ENCODE measurements around the gene AKAP13.
A peak's percentile ranks its signal among the peaks of the same experiment; 100 is the strongest.
"Not testable (repeated sequence)": the region's sequence is repeated elsewhere in the genome, so short reads cannot be mapped to it uniquely, and the experiment has no call there.

Gene AKAP13

DNA sequence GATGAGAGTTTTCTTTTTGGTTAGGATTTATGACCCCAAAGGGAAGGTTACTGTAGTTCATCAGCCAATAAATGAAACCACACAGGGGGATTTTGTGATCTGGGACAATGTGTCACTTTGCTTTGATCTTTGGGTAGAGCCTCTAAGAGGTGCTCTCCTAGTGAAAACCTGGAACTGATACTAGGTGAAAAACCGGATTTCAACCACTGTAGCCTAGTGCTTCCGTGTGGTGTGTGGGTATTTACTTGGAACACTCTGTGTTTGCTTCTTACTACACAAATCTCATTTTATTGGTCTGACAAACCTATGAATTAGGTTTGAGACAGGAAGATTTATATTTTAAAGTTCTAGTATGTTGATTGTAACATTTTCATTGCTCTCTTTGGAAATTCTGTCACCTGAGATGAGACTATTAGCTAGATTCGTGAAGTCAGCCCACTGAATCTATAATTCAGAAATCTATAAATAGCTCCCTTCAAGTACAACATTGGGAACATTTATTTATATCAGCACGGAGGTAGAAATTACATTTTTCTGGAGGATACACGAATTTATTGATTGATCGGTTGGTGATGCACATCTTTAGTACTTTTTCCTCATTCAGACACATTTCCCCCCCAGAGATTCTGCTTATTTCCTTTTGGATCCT is 119.8 kb downstream of the AKAP13 start:
- no peak for DNase-seq (ENCODE audit: low read depth)

DNA sequence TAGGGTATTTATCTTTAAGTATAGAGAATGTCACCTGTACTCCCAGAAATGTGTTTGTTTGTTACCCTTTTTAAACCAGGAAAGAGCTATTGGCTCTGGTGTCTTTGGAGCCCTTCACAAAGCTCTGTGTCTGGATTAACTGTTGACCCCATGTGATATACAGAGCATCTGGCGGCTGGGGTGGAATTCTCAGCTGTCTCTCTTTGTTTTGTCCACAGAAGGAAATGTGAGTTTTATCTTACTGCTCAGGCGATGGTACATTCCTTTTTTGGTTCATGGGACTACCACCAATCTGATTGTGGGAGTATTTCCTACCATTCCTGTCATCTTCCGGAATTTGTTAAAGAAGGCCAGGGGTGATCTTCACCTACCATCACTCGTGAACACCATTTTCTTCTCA is 120.3 kb downstream of the AKAP13 start:
- DNase-seq (ENCODE audit: low read depth) = no peak

DNA sequence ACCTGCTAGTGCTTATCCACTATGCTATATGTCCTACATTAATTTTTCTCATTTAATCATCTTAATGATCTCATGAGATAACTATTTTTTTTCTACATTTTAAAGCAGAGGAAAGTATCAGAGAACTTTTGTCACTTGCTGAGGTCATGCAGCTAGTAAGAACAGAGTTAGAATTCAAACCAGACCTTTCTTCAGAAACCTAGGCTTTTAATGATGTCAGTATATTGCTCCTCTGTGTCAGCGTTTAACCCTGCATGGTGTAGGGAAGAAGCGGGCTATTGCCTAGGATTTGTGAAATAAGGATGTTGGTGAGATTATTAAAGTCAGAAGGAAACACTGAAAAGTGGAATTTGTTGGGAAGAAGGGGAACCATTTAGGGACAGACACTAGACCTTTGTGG is 121.2 kb downstream of the AKAP13 start:
- DNase-seq (ENCODE audit: low read depth) = no peak

DNA sequence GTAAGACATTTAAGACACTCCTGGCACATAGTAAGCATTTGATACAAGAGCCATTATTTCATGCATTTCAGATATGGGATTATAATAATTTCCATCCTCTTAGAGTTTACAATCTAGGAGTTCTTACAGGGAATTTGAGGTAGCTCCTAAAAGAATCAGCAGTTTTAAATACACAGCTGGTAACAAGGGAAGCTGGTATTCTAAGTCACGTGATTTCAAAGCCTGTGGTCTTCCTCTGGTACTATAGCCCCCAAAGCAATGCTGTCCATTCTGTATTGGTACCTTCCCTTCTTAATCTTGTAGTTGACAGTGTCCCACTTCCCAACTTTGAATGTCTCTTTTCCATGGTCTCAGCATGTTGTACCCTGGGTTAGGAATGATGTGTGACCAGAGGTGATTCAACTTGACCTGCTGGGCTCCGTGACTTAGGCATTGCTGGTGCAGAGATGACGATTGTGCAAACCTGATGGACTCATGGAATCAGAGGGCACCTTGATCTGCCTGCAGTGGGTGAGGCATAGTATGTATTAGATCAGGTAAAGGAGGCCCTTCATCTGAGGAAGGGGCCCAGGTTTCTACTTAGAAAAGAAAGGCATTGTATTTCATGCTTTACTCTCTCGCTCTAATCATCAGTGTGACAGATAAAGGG is 122.9 kb downstream of the AKAP13 start:
- DNase-seq (ENCODE audit: low read depth) = no peak

DNA sequence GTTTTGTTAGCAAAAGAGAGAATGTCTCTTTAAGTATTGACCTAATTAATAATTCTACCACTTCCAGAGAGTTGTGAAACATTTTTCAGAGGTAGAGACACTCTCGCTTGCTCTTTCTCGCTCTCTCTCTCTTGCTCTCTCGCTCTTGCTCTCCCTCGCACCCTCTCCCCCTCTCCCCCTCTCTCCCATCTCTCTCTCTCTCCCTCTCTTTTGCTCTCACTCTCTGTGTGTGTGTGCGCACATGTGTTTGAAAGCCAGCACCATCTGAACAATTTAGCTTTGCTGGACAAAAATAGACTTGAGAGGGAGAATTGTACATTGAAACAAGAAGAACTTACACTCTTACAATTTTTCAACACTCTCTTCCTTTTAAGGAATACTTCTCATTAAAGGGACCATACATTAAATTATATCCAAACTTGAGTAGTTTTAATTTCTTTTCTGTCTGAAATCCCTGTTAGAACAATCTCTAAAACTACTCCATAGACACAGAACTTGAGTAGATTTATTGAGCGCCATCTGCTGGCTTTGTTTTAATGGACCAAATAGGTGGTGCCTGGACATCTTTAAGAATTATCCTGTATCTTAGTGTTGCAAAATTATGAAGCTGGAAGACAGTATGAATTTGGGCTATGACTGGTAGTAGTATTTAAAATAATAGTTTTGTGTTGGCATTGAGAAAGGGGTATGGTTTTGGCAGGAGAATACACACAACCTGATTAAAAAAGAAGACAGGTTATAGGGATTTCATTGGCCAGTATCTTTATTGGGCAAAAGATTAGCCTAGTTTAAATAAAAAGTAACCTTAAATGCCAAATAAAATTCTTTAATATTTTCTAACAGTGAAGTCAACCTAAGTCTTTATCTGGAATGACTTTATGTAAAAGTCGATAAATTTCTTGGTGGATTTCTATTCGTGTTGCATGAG is 124.6 kb downstream of the AKAP13 start:
- no peak for DNase-seq (ENCODE audit: low read depth)

DNA sequence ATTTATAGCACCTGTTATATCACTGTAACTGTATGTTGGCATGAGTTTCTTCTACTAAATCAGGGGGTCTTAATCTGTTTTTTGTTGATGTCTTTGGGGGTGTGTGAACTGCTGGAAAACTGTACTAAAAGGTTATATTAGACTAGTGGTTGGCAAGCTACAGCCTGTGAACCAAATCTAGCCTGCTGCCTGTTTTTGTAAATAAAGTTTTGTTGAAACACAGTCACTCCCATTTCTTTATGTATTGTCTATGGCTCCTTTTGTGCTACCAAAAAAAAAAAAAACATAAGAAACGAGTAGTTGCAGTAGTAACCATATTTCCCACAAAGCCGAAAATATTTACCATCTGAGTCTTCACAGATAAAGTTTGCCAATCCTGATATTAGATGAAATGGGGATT is 126.7 kb downstream of the AKAP13 start:
- no peak for DNase-seq (ENCODE audit: low read depth)

DNA sequence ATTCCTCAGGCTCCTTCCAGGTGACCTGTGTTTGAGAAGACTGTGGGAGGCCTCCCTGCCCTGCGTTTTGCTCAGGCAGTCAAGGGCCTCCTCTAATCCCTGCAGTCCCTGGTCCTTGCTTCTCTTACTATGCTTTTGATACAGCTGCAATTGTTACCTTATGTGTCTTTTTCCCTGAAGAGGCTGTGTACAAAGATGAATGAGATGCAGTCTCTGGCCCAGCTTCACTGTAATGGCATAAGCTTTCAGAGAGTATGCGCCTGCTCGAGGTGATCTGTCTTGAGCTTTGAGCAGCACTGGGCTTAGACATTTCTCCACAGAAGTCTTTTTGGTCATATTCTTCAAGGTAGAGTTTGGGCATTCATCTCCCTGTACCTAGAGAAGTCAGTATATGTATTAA is 129.6 kb downstream of the AKAP13 start:
- no peak for DNase-seq (ENCODE audit: low read depth)

DNA sequence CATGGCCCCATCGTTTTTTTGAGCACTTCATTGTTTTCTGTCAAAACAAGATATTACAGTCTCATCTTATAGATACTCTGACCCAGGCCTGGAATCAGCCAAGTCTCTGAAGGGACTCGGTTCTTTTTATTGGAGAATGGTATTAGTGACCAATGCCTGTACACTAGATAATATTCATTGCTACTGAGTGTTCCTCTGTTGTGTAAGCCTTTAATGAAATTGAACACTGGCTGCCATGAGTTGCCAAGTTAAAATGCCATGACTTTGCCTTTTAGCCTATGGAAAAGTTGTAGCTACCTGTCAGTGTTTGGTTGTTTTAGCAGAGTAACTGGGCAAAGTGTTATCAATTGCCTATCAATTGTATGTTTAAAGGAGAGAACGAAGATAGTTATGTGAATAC is 134.0 kb downstream of the AKAP13 start:
- no peak for DNase-seq (ENCODE audit: low read depth)

DNA sequence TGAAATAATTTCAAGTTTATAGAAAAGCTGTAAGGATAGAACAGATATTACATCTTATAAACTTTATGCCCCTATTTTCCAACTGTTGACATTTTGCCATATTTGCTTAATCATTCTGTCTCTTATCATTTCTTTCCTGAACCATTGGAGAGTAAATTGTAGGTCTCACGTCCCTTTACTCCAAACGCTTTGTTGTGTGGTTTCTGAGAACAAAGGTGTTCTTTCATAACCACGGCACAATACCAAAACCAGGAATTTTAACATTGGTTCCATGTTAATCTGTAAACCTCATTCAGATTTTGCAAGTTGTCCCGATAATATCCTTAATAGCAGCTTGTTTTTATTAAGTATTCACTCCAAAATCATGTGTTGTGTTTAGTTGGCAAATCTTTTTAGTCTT is 134.8 kb downstream of the AKAP13 start:
- DNase-seq (ENCODE audit: low read depth) = no peak

DNA sequence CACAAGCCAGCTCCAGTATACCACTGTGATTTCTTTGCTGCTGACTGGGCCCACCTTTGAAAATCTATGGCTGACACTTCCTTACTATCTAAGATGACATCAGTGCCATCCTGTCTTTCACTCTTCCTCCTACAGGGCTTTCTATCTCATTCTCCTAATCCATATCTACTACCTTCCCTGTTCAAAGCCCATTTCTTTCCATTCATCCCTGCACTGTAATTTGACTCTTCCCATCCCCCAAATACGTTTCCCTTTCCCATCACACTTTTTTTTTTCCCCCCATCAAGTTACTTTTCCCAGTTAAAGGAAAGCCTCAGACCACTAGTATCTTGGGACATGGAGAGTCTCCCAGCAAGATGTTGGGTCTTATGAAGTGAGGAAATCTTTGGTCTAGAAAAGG is 136.7 kb downstream of the AKAP13 start:
- no peak for DNase-seq (ENCODE audit: low read depth)

DNA sequence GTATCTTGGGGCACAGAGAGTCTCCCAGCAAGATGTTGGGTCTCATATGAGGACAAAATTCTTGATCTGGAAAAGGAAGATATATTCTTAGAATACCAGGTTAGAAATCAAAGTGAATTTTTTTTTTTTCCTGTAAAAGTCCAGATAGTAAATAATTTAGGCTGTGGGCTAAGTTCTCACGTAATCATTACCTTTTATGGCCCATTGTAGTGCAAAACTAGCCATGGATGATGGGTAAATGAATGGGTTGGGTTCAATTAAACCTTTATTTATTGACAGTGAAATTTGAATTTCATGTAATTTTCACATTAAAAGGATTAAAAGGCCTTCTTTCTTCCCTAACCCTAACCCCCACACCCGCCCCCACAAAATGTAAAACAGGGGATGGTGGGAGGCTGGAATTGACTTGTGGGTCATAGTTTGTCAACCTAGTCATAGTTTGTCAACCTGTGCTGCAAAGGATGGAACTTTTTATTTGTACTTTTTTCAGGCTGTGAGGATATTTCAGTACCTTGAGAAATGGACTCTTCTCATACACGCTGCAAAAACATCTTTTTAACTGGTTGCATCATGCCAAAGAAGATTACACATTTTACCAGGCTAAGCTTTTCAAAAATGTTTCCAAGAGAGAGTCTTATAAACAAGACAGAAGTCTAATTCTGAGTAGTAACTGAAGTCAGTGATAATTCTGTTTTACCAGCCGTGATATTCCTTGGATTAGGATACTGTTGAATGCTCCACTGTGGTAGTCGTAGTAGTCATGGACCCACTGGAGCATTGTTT is 138.8 kb downstream of the AKAP13 start:
- DNase-seq (ENCODE audit: low read depth) = no peak

DNA sequence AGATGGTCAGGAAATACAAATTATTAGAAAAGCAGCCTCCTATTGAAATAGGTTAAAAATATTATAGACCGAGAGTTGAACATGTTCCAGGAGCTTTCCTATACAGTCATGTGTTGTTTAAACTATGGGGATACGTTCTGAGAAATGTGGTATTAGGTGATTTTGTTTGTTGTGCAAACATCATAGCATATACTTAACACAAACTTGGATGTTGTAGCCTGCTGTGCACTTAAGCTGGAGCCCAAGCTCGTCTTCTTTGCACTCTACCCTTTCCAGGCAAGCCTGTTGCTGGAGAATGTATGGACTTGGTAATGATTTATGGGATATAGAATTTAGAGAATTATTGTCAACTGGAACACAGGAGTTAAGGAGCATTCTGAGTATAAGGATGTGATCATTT is 140.2 kb downstream of the AKAP13 start:
- no peak for DNase-seq (ENCODE audit: low read depth)

DNA sequence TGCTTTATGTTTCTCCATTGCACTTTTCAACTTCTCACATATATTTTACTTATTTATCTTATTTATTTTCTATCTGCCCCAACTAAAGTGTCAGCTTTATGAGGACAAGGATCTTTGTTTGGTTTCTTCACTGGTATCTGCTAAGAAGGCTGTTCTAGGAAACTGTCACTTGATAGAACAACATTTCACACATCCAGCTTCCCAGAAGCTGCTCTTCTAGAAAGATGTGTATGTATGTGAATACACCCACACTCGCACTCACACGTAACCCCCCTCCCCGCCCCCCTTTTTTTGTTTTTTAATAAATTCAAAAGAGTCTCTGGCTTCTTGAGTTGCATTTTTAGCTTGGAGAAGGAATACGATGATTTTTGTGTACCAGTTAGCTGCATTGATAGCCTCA is 143.1 kb downstream of the AKAP13 start:
- no peak for DNase-seq (ENCODE audit: low read depth)

DNA sequence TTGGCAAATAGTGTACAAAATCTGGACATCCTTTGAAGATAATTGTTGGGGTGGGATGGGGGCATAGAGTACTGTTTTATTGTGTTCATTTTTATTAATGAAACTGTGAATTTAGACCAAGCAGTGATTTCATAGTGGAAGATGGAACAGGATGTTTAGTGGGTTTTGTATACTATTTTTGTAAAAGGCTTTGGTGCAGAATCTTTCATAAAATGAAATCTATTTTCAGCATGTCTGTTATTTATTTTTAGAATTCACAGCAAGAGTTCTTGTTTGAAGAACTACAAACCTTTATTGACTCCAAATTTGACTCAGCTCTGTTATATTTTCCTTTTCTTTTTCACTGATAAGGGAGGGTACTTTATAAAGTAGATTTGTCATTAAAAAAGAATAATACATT is 145.4 kb downstream of the AKAP13 start:
- DNase-seq (ENCODE audit: low read depth) = no peak

DNA sequence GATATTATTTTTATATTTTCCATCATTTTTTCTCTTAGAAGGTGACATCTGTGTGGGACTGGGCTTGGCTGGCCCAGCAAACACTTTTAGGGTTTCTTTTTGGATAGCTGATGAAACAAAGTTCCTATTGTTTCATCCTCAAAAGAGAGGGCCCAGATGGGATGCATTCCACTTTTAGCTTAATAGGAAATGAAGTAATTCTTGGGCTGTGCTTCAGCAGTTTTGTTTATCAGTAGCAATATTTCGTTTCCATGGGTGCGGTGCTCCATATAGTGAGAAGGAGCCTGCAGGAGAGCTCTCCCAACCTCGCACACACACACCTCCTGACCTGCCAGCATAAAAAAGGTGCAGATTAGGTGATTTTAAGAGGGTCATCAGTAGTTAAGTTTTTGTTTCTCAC is 147.5 kb downstream of the AKAP13 start:
- DNase-seq (ENCODE audit: low read depth) = peak; percentile 89

DNA sequence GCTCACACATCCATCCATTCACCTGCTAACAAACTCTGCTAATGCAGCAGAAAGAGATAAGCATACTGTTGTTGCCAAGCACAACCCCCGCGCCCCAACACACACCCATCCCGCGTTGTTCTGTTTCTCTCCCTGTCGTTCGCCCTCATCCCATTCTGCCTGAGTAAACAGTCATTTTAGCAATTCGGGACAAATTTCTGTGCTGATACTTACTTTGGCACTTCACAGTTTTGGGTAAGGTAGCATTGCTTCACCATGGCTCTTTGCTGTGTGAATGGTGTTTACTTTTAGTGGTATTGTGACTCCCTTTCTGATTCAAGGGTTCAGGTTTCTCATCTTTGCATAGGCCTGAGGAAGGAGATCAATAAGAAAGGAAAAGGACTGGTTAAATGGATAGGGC is 149.7 kb downstream of the AKAP13 start:
- no peak for DNase-seq (ENCODE audit: low read depth)

DNA sequence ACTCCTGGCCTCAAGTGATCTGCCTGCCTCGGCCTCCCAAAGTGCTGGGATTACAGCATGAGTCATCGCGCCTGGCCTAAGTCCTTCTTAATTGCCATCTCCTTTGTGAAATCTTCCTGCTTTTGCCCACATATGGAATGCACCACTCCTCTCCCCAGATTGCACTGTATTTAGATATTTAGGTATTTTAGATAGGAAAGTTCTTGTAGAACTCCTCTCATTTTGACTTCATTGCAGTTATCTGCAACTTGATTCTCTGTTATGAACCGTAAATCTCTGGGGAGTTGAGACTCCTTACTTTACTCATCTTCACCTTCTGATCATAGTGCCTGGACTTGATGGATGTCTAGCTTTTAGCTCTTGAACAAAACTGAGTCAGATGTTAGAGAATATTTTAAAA is 150.7 kb downstream of the AKAP13 start:
- no peak for DNase-seq (ENCODE audit: low read depth)

DNA sequence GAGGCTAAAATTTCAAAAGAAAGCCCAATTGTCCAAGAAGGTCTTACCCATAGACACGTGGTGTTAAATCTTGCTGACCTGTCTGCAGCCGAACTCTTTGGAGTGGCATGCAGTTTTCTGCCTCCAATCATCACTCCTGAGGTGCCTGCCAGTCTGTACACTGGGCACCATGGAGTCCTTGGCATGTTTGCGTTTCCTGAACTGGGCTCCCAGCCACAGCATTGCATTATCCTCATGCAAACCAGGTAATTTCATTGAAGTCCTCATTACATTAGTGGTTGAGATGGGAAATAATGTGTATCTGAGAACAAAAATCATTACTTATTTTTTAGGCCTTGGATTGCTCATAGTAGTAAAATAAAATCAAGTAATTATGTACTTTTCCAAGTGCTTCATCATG is 152.3 kb downstream of the AKAP13 start:
- DNase-seq (ENCODE audit: low read depth) = no peak

DNA sequence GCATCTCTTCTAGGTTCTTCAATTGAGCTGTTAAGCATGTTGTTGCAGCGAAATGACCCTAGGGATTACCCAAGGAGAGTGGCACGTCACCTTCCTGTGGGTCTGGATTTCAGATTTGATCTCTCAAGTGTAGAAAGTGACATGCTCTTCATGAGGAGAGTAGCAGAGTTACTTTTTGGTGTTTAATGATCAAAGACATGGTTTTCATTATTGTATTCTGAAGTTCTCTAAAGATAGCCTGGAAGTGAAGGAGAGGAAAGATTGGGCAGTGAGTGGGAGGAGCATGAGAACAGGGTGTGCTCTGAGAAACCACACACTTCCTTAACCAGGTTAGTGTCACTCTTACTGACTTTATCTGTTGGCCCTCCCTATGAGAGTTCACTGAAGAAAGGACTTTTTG is 153.6 kb downstream of the AKAP13 start:
- DNase-seq (ENCODE audit: low read depth) = no peak

DNA sequence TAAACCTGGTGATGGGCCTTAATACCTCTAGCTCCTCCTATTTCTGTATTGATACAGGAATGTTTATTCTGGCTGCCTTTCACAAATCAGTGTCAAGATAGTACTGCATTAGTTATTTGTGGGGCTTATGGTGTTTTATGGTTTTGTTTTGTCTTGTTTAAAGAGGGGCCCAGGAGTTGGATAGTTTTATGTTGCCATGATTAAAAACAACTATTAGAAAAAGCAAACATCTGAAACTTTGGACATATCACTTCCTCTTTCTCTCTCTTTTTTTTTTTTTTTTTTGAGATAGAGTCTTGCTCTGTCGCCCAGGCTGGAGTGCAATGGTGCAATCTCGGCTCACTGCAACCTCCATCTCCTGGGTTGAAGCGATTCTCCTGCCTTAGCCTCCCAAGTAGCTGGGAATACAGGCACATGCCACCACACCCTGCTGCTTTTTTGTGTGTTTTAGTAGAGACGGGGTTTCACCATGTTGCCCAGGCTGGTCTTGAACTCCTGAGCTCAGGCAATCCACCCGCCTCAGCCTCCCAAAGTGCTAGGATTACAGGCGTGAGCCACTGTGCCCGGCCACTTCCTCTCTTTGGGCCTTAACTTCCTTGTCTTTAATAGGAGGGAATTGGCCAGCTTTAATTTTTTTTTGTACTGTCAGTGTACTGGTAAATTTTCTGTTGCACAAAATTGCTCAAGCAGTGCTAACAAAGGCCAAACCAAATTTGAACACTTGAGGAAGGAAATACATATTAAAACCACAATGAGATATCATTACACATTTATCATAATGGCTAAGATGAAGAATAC is 155.3 kb downstream of the AKAP13 start:
- DNase-seq (ENCODE audit: low read depth) = not testable (repeated sequence)

DNA sequence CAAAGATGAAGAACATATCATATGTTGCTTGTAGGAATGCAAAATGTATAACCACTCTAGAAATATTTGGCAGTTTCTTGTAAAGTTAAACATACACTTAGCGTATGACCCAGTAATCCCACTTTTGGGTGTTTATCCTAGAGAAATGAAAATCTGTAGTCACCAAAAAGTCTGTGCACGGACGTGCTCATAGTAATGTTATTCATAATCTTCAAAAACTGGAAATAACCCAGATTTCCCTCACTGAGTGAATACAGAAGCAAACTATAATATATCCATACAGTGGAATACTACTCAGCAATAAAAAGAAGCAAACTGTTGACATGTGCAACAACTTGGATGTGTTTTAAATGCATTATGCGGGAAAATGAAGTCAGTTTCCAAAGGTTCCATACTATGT is 155.9 kb downstream of the AKAP13 start:
- DNase-seq (ENCODE audit: low read depth) = no peak

DNA sequence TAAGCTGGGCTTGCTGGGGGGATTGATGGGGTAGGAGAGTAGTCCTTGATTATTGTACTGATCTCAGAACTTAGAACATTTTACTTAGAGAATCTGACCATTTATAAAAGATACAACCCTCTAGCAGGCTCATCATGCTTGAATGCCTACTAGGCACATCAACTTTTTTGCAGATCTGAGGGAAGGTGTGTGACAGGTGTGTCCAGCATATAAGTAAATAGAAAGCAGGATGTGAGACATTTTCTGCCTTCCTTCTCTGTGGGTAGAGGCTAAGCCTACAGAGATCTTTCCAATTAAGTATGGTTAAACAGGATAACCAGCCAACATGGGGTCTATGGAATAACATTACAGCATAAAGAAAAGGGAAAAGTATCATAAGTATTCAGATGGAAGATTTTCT is 159.1 kb downstream of the AKAP13 start:
- DNase-seq (ENCODE audit: low read depth) = no peak
